Right lobe of liver (tissue), 4 donors: ENCODE data around the gene SMIM36.

Experiments used
- CTCF ChIP-seq, 4 donors: fragments of 200-600 bp in 3 of 4; fragments of 450-650 bp in 1 of 4; IDR thresholded peaks; one replicate each; pipeline versions ENCODE4 v1.5.1 to v1.8.0; 2016 to 2022; ENCODE audit warnings: antibody characterized with exemption in 4 of 4, mild to moderate bottlenecking in 2 of 4
- POLR2A ChIP-seq: fragments of 450-650 bp; IDR thresholded peaks from one replicate; pipeline ENCODE4 v1.6.1; 2017; ENCODE audit warnings: antibody characterized with exemption, mild to moderate bottlenecking
- donor health status: DM: no; HTN: no; CAD: no.
- donor health status: DM: no; HTN: no; CAD: no.
- donor health status: DM: no; HTN: yes; CAD: no.

- TF ChIP-seq POLR2A (no peak), CTCF (IDR thresholded peaks at IDR 0.05) (no peak)
Measured at GRCh38 chr17:55409030-55409800, 102.0 kb downstream of the SMIM36 start.
